Ascending aorta (tissue), 2 donors: ENCODE data around the gene CNTF. TPM values are rescaled to one million over a fixed set of nuclear protein-coding genes. Genes with fewer than 3 reads are reported as not detected.

Experiments
- DNase-seq, 2 donors: peaks; one replicate each; pipeline ENCODE4 v3.0.0-alpha.2; 2019; ENCODE audit warnings: low spot score in 2 of 2
- H3K27ac ChIP-seq, 2 donors: fragments of 200-600 bp; sonication (generic); one replicate each; pipeline ENCODE4 v1.5.1; 2016 to 2017; ENCODE audit warnings: mild to moderate bottlenecking in 1 of 2
- H3K27me3 ChIP-seq: fragments of 200-600 bp; sonication (generic); one replicate; pipeline ENCODE4 v1.5.1; 2017
- H3K36me3 ChIP-seq, 2 donors: fragments of 200-600 bp; sonication (generic); one replicate each; pipeline ENCODE4 v1.5.1; 2016
- H3K4me1 ChIP-seq, 2 donors: fragments of 200-600 bp; sonication (generic); one replicate each; pipeline ENCODE4 v1.5.1; 2016 to 2017; ENCODE audit warnings: mild to moderate bottlenecking in 1 of 2
- H3K4me3 ChIP-seq, 2 donors: fragments of 200-600 bp; sonication (generic); one replicate each; pipeline ENCODE4 v1.5.1; 2016 to 2017; ENCODE audit warnings: mild to moderate bottlenecking in 1 of 2
- H3K9me3 ChIP-seq, 2 donors: fragments of 200-600 bp; sonication (generic); one replicate each; pipeline ENCODE4 v1.5.1; 2016
- intact Hi-C: fragments of 100-400 bp; cut with DNase I; formaldehyde crosslinking; loops from one replicate; pipeline ENCODE4 v1.15.1; 2023
- total RNA-seq: library from RNA; depleted of rRNA; stranded (reverse); fragments of >200 nt; gene quantifications from one replicate; pipeline ENCODE4 v1.1.0, GENCODE V29; 2016
- TF ChIP-seq, protein P1 (sequence below), 3 experiments: fragments of 200-600 bp in 2 of 3; fragments of 450-650 bp in 1 of 3; sonication (generic) in 2 of 3; IDR thresholded peaks; one replicate each; pipeline ENCODE4 v1.5.1; 2016 to 2019; ENCODE audit warnings: antibody characterized with exemption in 3 of 3, mild to moderate bottlenecking in 1 of 3, moderate library complexity in 1 of 3

Gene CNTF
- total RNA-seq, 1 donor from 2014 or later = 1.9 TPM

DNA sequence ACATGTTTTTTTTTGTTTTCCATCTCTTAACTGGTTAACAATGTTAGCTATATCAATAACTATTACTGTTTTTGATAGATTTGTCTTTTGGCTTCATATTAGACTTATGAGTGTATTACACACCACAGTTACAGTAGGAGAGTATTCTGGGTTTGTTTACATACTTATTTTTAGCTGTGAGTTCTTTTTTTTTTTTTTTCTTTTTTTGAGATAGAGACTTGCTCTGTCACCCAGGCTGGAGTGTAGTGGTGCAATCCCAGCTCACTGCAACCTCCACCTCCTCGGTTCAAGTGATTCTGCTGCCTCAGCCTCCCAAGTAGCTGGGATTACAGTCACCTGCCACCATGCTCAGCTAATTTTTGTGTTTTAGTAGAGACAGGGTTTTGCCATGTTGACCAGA lies 28.0 kb downstream of the CNTF start:
- DNase-seq = no peak
- TF ChIP-seq, protein P1, sequence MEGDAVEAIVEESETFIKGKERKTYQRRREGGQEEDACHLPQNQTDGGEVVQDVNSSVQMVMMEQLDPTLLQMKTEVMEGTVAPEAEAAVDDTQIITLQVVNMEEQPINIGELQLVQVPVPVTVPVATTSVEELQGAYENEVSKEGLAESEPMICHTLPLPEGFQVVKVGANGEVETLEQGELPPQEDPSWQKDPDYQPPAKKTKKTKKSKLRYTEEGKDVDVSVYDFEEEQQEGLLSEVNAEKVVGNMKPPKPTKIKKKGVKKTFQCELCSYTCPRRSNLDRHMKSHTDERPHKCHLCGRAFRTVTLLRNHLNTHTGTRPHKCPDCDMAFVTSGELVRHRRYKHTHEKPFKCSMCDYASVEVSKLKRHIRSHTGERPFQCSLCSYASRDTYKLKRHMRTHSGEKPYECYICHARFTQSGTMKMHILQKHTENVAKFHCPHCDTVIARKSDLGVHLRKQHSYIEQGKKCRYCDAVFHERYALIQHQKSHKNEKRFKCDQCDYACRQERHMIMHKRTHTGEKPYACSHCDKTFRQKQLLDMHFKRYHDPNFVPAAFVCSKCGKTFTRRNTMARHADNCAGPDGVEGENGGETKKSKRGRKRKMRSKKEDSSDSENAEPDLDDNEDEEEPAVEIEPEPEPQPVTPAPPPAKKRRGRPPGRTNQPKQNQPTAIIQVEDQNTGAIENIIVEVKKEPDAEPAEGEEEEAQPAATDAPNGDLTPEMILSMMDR (IDR thresholded peaks at IDR 0.05) = no peak
- H3K4me1 ChIP-seq = no peaks in the 10 kb centered on the region
- no peaks in the 10 kb centered on the region for H3K36me3 ChIP-seq
- no peaks in the 10 kb centered on the region for H3K27me3 ChIP-seq
- H3K4me3 ChIP-seq = no peak overlapping the region
- intact Hi-C loops = loop anchor here (5.0 kb wide), 1 partner anchor 507 kb away; no protein-coding TSS in a partner anchor
- H3K9me3 ChIP-seq = no peaks in the 10 kb centered on the region
- no peak overlapping the region for H3K27ac ChIP-seq

DNA sequence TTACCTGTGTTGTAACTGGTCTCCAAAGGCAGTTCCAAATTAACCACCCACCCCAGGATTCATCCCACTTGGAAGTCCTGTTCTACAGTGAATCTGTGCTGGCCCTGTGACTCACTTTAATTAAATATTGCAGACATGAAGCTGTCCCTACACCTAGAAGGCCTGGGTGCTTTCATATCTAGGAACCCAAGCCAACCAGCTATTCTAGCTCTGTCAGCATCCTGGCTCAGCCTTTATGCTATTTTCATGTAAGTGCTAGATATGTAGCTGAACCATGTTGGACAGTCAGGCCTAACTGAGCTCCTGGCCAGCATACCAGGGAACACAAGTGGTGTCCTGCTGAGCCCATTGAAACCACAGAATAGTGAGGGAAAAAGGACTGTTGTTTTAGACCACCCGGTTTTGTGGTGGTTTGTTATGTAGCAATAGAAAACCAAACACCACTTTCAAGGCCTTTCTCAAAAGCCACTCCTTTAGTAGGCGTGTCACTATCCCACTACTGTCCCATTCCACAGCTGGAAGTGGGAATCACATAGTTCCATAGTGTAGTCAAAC lies 30.3 kb downstream of the CNTF start:
- Histone ChIP-seq H3K4me3 (no peak overlapping the region), H3K27me3 (no peaks in the 10 kb centered on the region), H3K36me3 (no peaks in the 10 kb centered on the region), H3K27ac (no peak overlapping the region), H3K9me3 (no peaks in the 10 kb centered on the region), H3K4me1 (no peaks in the 10 kb centered on the region)
- intact Hi-C loops = loop anchor here (5.0 kb wide), 1 partner anchor 504 kb away; no protein-coding TSS in a partner anchor
- TF ChIP-seq, protein P1 (IDR thresholded peaks at IDR 0.05) = no peak
- no peak for DNase-seq

DNA sequence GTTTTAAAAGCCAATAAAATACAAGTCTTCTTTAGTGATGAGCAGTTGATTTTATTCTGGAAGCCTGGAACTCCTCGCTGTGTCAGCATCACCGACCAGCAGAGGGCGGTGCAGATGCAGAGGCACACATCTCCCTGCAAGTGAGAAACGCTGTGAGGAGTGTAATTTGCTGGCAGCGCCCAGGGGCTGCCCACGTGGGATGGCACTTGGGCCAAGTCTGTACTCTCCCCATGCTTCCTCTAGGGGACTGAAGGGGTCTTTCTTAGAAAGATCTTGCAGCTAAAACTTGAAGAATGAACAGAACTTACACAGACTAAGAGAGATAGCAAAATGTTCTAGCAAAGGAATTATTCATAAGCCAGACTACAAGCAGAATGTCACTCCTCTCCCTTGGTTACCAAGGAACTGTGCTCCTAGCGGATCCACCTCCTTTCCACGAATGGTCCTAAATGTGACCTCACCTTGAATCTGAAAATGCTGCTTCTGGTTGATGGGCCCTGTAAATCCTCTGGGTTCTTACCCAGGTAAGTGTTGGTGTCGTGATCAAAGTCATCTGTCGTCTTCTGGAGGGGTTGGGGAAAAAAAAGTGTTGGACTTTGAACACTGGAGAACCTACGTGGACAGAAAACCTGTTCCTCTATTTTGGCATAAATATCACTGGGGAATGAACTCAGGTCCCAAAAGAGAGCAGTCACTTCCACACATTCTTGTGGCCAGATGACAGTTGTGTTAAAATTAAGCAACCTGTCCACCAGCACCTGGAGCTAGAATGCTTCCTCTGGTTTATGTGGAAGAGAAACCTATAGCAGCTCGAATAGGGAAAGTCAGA lies 31.8 kb downstream of the CNTF start:
- peak; percentile 14 to 78 for DNase-seq
- TF ChIP-seq, protein P1 (IDR thresholded peaks at IDR 0.05) = peak; percentile 44 to 81 (median 74)
- H3K27ac ChIP-seq = no peak overlapping the region
- H3K4me3 ChIP-seq = no peak overlapping the region
- intact Hi-C loops = loop anchor here (5.0 kb wide), 1 partner anchor 503 kb away; no protein-coding TSS in a partner anchor
- no peaks in the 10 kb centered on the region for H3K36me3 ChIP-seq
- no peaks in the 10 kb centered on the region for H3K9me3 ChIP-seq
- H3K4me1 ChIP-seq = no peaks in the 10 kb centered on the region
- no peaks in the 10 kb centered on the region for H3K27me3 ChIP-seq

DNA sequence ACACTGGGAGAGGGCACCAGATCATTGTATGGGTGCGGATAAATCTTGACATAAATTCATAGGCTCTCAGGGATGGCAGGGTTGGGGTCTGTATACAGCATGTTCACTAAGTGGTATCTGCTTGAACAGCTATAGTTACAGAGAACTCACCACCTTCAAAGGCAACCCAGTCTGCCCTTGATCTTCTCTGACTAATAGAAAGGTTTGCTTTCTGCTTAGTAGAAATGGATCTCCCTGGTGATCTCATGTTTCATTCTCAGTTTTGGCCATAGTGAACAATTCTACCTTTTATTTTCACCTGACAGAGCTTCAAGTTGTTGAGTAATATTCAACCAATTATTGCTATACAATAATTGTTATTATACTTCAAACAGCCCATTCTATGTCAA lies 32.4 kb downstream of the CNTF start:
- intact Hi-C loops = loop anchor here (5.0 kb wide), 1 partner anchor 502 kb away; no protein-coding TSS in a partner anchor
- H3K36me3 ChIP-seq = no peaks in the 10 kb centered on the region
- no peak overlapping the region for H3K4me3 ChIP-seq
- TF ChIP-seq, protein P1 (IDR thresholded peaks at IDR 0.05) = no peak
- no peak overlapping the region for H3K27ac ChIP-seq
- no peaks in the 10 kb centered on the region for H3K4me1 ChIP-seq
- H3K27me3 ChIP-seq = no peaks in the 10 kb centered on the region
- H3K9me3 ChIP-seq = no peaks in the 10 kb centered on the region
- DNase-seq = no peak

DNA sequence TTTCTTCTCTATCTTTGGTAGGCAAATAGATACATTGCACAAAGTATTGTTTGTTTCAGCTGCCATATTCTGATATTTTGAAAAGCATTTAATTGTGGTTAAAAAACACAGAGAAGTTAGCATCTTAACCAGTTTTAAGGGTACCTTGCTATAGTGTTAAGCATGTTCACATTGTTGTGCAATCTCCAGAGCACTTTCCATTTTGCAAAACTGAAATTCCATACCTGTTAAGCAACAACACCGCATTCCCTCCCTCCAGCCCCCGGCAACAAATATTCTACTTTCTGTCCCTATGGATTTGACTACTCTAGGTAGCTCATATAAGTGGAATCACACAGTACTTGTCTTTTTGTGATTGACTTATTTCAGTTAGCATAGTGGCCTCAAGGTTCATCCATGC lies 33.9 kb downstream of the CNTF start:
- Histone ChIP-seq H3K4me3 (no peak overlapping the region), H3K4me1 (no peaks in the 10 kb centered on the region), H3K27ac (no peak overlapping the region), H3K36me3 (no peaks in the 10 kb centered on the region), H3K9me3 (no peaks in the 10 kb centered on the region), H3K27me3 (no peaks in the 10 kb centered on the region)
- TF ChIP-seq, protein P1 (IDR thresholded peaks at IDR 0.05) = no peak
- no peak for DNase-seq
- intact Hi-C loops = no loop called here
